Spleen (tissue), 7 donors: ENCODE measurements around the gene UPK1B.
"Not testable (repeated sequence)": the region's sequence is repeated elsewhere in the genome, so short reads cannot be mapped to it uniquely, and the experiment has no call there.

ENCODE experiments used
- CTCF ChIP-seq, 11 experiments: fragments of 200-600 bp in 7 of 11; fragments of 450-650 bp in 4 of 11; sonication (generic) in 4 of 11; IDR thresholded peaks in 8 of 11; conservative IDR thresholded peaks in 3 of 11; 1 replicate in 7 of 11; 2 replicates in 4 of 11; pipeline versions ENCODE4 v1.4.0 to v1.8.0; 2016 to 2021; ENCODE audit warnings: antibody characterized with exemption in 11 of 11, inconsistent platforms in 4 of 11, mild to moderate bottlenecking in 1 of 11
- POLR2A ChIP-seq, 3 donors: fragments of 450-650 bp; IDR thresholded peaks; one replicate each; pipeline ENCODE4 v1.5.1; 2017; ENCODE audit warnings: antibody characterized with exemption in 3 of 3, mild to moderate bottlenecking in 1 of 3
- POLR2AphosphoS5 ChIP-seq, 3 donors: sonication (generic); formaldehyde crosslinking; IDR thresholded peaks; one replicate each; pipeline ENCODE4 v1.5.1; 2017; ENCODE audit warnings: antibody characterized with exemption in 3 of 3
- donor health status: DM: no; HTN: no; CAD: no; lungs with moderate emphysema.
- donor health status: DM: no; HTN: no; CAD: no.
- donor health status: DM: no; HTN: no; CAD: no.

GRCh38 chr3:119164745-119165144 is 8.7 kb upstream of the UPK1B start:
- not testable (repeated sequence) for TF ChIP-seq CTCF (IDR thresholded peaks at IDR 0.05 in 8 of 11, conservative IDR thresholded peaks at IDR 0.05 in 3 of 11); POLR2A (IDR thresholded peaks at IDR 0.05); POLR2AphosphoS5 (IDR thresholded peaks at IDR 0.05)
